ENCODE data around the gene NDUFC2. TPM values are rescaled to one million over a fixed set of nuclear protein-coding genes. Genes with fewer than 3 reads are reported as not detected.
"Not testable (repeated sequence)": the region's sequence is repeated elsewhere in the genome, so short reads cannot be mapped to it uniquely, and the experiment has no call there.

Gene NDUFC2
- total and polyA plus RNA-seq, 2 of the 8 experiments (the other 6 are each of a cell fraction or from before 2014, with no cell fraction given), result 216 to 356 TPM

GRCh38 chr11:78086521-78087074 lies 6.9 kb upstream of the NDUFC2 start:
- H3K23me2 ChIP-seq (ENCODE audit: low read depth, low read length); FAIRE-seq: not testable (repeated sequence)

More at GRCh38 chr11:78086521-78087074, 6.9 kb upstream of the NDUFC2 start:
- H2BK20ac ChIP-seq (ENCODE audit: low read length); H2BK15ac ChIP-seq (ENCODE audit: low read length); H3K36me3 ChIP-seq (ENCODE audit: control insufficient read depth in 2 of 4, insufficient read depth in 4 of 4, low read length in 3 of 4); H3K4ac ChIP-seq (replicated peaks; ENCODE audit: insufficient read length, low read depth, low read length); H2AFZ ChIP-seq (ENCODE audit: low read length); H2AK5ac ChIP-seq (ENCODE audit: low read depth, low read length); H3K18ac ChIP-seq (ENCODE audit: extremely low read depth, low read length); H3K4me3 ChIP-seq (ENCODE audit: extremely low read depth in 1 of 4, insufficient read depth in 2 of 4, low read depth in 3 of 4, low read length in 4 of 4); H3K79me2 ChIP-seq (ENCODE audit: control insufficient read depth in 1 of 2, insufficient read depth in 2 of 2, low read length in 2 of 2); H3K23ac ChIP-seq (ENCODE audit: insufficient read length); H2BK12ac ChIP-seq (ENCODE audit: low read depth, low read length); H4K20me1 ChIP-seq (replicated peaks in 1 of 2; ENCODE audit: control insufficient read depth in 1 of 2, insufficient read depth in 2 of 2, low read length in 2 of 2); H2BK5ac ChIP-seq (ENCODE audit: low read depth, low read length); H3K9me3 ChIP-seq (ENCODE audit: insufficient read depth in 2 of 2, low read depth in 1 of 2, low read length in 1 of 2); H4K5ac ChIP-seq (ENCODE audit: insufficient read length, low read depth, low read length); H3K27ac ChIP-seq (ENCODE audit: low read depth, low read length); H3K56ac ChIP-seq (replicated peaks; ENCODE audit: insufficient read length, low read depth, low read length); H4K91ac ChIP-seq (replicated peaks; ENCODE audit: insufficient read length, low read length); H3K79me1 ChIP-seq (ENCODE audit: low read depth, low read length); H3K27me3 ChIP-seq (replicated peaks in 1 of 4; ENCODE audit: control insufficient read depth in 3 of 4, extremely low read depth in 1 of 4, insufficient read depth in 3 of 4, low read length in 3 of 4); H3K4me2 ChIP-seq (ENCODE audit: insufficient read depth in 1 of 2, low read depth in 2 of 2, low read length in 2 of 2); H3K4me1 ChIP-seq (replicated peaks in 1 of 4; ENCODE audit: control insufficient read depth in 3 of 4, insufficient read depth in 4 of 4, low read length in 3 of 4); H2BK120ac ChIP-seq (replicated peaks; ENCODE audit: low read depth, low read length); H4K8ac ChIP-seq (ENCODE audit: extremely low read depth, insufficient read depth, low read length); H3K14ac ChIP-seq (ENCODE audit: insufficient read length); H3K9ac ChIP-seq (replicated peaks in 1 of 4; ENCODE audit: extremely low read depth in 1 of 4, low read depth in 3 of 4, low read length in 3 of 4); DNase-seq (ENCODE audit: low read depth in 1 of 2, low spot score in 2 of 2): not testable (repeated sequence)
- POLR2A ChIA-PET (ENCODE audit: partially characterized antibody), result interaction anchor here (0.8 kb wide), 1 partner anchor 9 kb away, joined by 6 read pairs; no protein-coding TSS in a partner anchor
- WGBS, 2 experiments (ENCODE audit: extremely low coverage in 1 of 2, insufficient coverage in 1 of 2, insufficient read length in 1 of 2, insufficient replicate concordance in 2 of 2, low coverage in 1 of 2, low lambda C conversion rate in 2 of 2, missing lambda C conversion rate in 1 of 2), result 91% methylated on average over 6 of the region's 6 CpGs; no CpG with 5 or more reads in 1 of the 2 experiments
- CTCF ChIA-PET (ENCODE audit: partially characterized antibody), result interaction anchor here (1.2 to 1.4 kb wide), 3 partner anchors 8 to 43 kb away, joined by 3 to 4 read pairs (median 3); no protein-coding TSS in a partner anchor

All from H1 (cell line).